H1 (cell line): Measurements from ENCODE around the gene NAA60. TPM values are rescaled to one million over a fixed set of nuclear protein-coding genes. Genes with fewer than 3 reads are reported as not detected.

Source experiments
- BACH1 ChIP-seq: IDR thresholded peaks from 2 replicates; pipeline ENCODE4 v1.6.1; 2012; ENCODE audit warnings: low read length, improper control_type of control experiment
- CHD7 ChIP-seq: fragments of 300-600 bp; sonication (generic); IDR thresholded peaks from 2 replicates; pipeline ENCODE4 v1.7.1; 2012; ENCODE audit warnings: low read length, moderate library complexity, mild to moderate bottlenecking, inconsistent platforms; ENCODE audit not compliant: insufficient replicate concordance
- GTF2F1 ChIP-seq: IDR thresholded peaks from 2 replicates; pipeline ENCODE4 v1.6.1; 2012; ENCODE audit warnings: low read depth, low read length, improper control_type of control experiment, borderline replicate concordance
- POU5F1 ChIP-seq: IDR thresholded peaks from 2 replicates; pipeline ENCODE4 v1.6.1; 2011; ENCODE audit warnings: low read depth, mild to moderate bottlenecking, low read length, moderate library complexity
- polyA plus RNA-seq, 7 experiments: library from polyadenylated mRNA; depleted of rRNA in 3 of 7; stranded (reverse) in 5 of 7; unstranded in 2 of 7; fragments of >200 nt in 5 of 7; fragments of 200-250 nt in 2 of 7; gene quantifications; 1 replicate in 5 of 7; 2 replicates in 1 of 7; 4 replicates in 1 of 7; pipeline versions ENCODE4 v1.2.1 to v1.2.3, GENCODE V29; 2011 to 2013; ENCODE audit warnings: missing spikeins in 2 of 7, mixed read lengths in 2 of 7
- total RNA-seq: library from RNA; stranded (reverse); fragmentation: NEBNext Ultra II Directional; extraction: Animal tissue kit (Norgen Biotek cat#: 25700); gene quantifications from 2 replicates; pipeline ENCODE4 v1.2.1, GENCODE V29; 2021

Gene NAA60
- total and polyA plus RNA-seq, 2 of the 8 experiments (the other 6 are each of a cell fraction or from before 2014, with no cell fraction given), result 34.1 to 47.6 TPM

DNA sequence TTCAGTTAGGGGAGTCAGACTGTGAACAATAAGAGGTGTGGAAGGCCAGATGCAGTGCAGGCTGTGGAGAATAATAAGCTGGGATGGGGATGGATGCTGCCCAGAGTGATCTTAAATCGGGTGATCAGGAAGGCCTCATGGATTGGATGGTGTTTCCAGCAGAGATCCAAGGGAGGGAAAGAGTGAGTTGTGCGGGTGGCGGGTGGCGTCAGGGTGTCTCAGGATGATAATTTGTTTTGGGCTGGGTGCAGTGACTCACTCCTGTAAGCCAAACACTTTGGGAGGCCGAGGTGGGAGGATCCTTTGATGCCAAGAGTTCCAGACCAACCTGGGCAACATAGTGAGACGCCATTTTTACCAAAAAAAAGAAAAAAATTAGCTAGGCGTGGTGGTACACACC, 65.3 kb downstream of the NAA60 start (continued):
- TF ChIP-seq CHD7 (no peak), BACH1 (no peak), POU5F1 (no peak), GTF2F1 (no peak)
